ENCODE data around the gene FER1L5. TPM values are rescaled to one million over a fixed set of nuclear protein-coding genes. Genes with fewer than 3 reads are reported as not detected.

FER1L5 gene
- not detected for total RNA-seq

DNA sequence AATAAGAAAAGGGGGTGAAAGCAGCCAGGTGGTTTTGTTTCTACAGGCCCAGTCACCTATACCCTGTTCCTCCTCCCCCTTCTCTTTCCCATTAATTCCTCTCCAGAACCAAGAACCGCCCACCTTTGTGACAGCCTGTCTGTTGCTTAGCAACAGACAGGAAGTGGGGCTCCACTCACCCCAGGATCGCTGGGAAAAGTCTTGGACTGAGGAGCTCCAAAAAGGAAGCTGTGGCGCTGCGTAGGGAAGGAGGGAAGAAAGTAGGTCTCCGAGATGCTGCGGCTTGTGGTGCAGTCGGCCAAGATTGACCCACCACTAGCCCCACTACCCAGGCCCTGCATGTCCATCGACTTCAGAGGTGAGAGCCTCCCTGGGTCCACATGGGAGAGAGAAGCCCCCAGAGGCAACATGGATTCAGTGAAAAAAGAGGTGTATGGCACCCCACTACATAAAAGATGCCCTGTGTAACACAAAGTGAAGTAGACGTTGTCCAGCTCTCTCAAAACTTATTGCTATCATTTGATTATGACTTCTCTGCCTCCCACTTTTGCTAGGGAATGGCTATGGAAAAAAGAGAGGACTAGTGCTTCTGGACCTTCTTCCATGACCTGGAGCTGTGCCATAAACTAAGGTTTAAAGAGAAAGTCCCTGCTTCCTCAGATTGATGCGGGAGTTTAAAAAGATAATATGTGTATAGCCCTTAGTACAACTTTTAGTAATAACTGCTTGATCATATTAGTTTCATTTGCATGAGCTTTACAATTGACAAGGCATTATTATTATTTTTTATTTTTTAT is at the start of gene FER1L5:
FER1L5 (plus strand) TSS at position 201 of the 797 bp plus-strand sequence; CDS start at position 274, 73 bp downstream.
- no peak within 1 kb of the TSS for H3K4me3 Mint-ChIP-seq
- CTCF ChIA-PET: interaction anchor here (0.9 kb wide), 1 partner anchor 114 kb away, joined by 4 read pairs; no protein-coding TSS in a partner anchor
- no peaks in the 10 kb centered on the region for H3K27me3 Mint-ChIP-seq
- no peaks in the 10 kb centered on the region for H3K9me3 Mint-ChIP-seq (ENCODE audit: low read depth)
- ATAC-seq (no peak), DNase-seq (no peak)
- POLR2A ChIA-PET: no interaction called here
- no peaks in the 10 kb centered on the region for H3K4me1 Mint-ChIP-seq
- no peaks in the 10 kb centered on the region for H3K36me3 Mint-ChIP-seq (ENCODE audit: low read depth)
- no peak within 1 kb of the TSS for H3K27ac Mint-ChIP-seq
- intact Hi-C loops (cut with DNase I, micrococcal nuclease): no loop called here

DNA sequence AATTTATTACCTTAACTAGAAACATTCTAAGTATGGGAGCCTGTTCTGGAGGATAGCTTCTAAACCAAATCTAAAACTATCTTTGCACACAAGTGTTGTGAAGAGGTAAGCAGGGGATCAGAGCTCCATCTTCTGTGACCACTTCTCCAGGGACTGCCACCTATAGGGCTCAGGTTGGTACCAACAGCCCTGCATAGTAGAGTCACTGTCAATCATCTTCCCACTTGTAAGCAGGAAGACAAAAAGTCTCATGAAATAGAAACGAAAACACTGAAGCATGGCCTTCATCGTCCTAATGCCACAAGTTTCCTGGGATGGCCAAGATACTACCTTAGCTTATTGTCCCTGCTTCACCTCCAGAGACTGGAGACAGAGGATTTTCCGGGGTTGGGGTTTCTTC is 48.3 kb upstream of the FER1L5 start:
- H3K9me3 Mint-ChIP-seq (ENCODE audit: low read depth): no peaks in the 10 kb centered on the region

DNA sequence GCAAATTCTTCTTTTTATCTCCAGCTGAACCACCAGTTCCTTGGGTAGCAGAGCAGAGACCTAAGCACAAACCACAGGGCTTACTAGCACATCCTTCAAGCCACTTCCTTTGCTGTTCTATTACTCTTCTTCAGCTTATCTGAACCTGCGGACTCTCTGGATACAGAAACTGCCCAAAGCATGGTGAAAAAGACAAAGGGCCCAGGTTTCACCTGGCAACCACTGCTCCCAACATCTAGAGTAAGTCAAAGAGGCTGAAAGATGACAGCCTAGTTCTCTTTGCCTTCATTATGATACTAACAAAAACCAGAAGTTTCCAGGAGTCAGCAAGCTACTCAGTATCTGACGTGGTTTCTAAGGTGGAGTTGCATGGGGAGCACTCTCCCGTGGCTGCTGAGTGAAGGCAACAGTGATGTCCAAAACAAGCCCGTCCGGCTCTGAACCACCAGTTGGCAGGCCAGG is 47.8 kb upstream of the FER1L5 start:
- Mint-ChIP-seq H3K27me3 (no peaks in the 10 kb centered on the region), H3K27ac (peak overlapping the region; percentile 92), H3K4me3 (no peak overlapping the region), H3K4me1 (peaks cover 29% of the 10 kb centered on the region), H3K9me3 (ENCODE audit: low read depth) (no peaks in the 10 kb centered on the region), H3K36me3 (ENCODE audit: low read depth) (peaks cover 55% of the 10 kb centered on the region)
- intact Hi-C loops (cut with DNase I, micrococcal nuclease): no loop called here
- ATAC-seq (peak; percentile 88), DNase-seq (peak; percentile 33)
- ChIA-PET POLR2A (interaction anchor here (0.5 kb wide), 1 partner anchor 12 kb away, joined by 3 read pairs; no protein-coding TSS in a partner anchor), CTCF (interaction anchor here (0.6 to 1.6 kb wide), 6 partner anchors 10 to 167 kb away, joined by 3 to 8 read pairs (median 3); no protein-coding TSS in a partner anchor)

More for the DNA sequence above, 48.3 kb upstream of the FER1L5 start:
- no peak for DNase-seq
- ATAC-seq: peak; percentile 53
- intact Hi-C loops (cut with DNase I, micrococcal nuclease): no loop called here
- peaks cover 57% of the 10 kb centered on the region for H3K36me3 Mint-ChIP-seq (ENCODE audit: low read depth)
- peak overlapping the region; percentile 92 for H3K27ac Mint-ChIP-seq
- H3K4me3 Mint-ChIP-seq: no peak overlapping the region
- peaks cover 29% of the 10 kb centered on the region for H3K4me1 Mint-ChIP-seq
- no peaks in the 10 kb centered on the region for H3K27me3 Mint-ChIP-seq
- CTCF ChIA-PET: interaction anchor here (0.6 to 1.6 kb wide), 7 partner anchors 11 to 167 kb away, joined by 3 to 8 read pairs (median 3); no protein-coding TSS in a partner anchor
- POLR2A ChIA-PET: interaction anchor here (0.5 kb wide), 1 partner anchor 12 kb away, joined by 3 read pairs; no protein-coding TSS in a partner anchor

DNA sequence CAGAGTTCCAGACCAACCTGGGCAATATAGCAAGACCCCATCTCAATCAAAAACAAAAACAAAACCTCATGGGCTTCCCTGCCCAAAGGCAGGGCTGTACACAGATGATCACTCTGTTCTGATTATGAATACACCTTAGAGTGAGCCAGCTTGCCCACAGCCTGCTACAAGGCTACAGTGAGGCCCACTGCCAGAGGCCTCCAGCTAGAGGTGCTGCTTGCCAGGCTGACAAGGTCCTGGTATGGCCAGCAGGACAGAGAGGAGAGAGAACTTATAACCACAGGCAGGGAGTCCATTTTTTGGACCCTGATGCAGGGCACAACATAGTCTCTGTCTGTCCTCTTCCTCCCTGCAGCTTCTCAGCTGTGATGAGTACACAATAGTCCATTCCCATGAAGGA is 46.0 kb upstream of the FER1L5 start:
- intact Hi-C loops (cut with DNase I, micrococcal nuclease): no loop called here
- Mint-ChIP-seq H3K4me1 (peaks cover 36% of the 10 kb centered on the region), H3K27ac (no peak overlapping the region), H3K4me3 (no peak overlapping the region), H3K27me3 (no peaks in the 10 kb centered on the region), H3K36me3 (ENCODE audit: low read depth) (peaks cover 71% of the 10 kb centered on the region), H3K9me3 (ENCODE audit: low read depth) (no peaks in the 10 kb centered on the region)
- no peak for ATAC-seq
- ChIA-PET POLR2A (no interaction called here), CTCF (interaction anchor here (1.7 kb wide), 1 partner anchor 164 kb away, joined by 4 read pairs; the partner anchor contains the start of gene CNNM4)
- no peak for DNase-seq

DNA sequence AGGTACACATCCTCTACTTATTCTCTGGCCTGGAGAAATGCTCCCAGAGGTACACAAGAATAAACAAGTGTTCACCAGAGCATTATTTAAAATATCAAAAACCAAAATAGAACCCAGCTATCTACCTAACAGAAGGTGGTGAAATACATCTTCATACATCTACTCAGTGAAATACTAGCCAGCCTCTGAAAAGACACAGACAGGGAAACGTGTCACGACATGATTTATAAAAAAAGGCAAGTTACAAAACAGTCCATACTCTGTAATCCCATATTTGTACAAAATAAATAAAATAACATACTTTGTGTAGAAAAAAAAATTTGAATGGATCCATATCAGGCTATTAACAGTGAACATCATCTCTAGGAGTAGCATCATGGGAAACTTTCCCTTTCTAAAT is 42.6 kb upstream of the FER1L5 start:
- POLR2A ChIA-PET: no interaction called here
- Mint-ChIP-seq H3K9me3 (ENCODE audit: low read depth) (no peaks in the 10 kb centered on the region), H3K36me3 (ENCODE audit: low read depth) (peaks cover 61% of the 10 kb centered on the region), H3K4me3 (no peak overlapping the region), H3K27me3 (no peaks in the 10 kb centered on the region), H3K27ac (no peak overlapping the region), H3K4me1 (peaks cover 23% of the 10 kb centered on the region)
- intact Hi-C loops (cut with DNase I, micrococcal nuclease): no loop called here
- CTCF ChIA-PET: interaction anchor here (0.7 to 1.5 kb wide), 2 partner anchors 19 to 28 kb away, joined by 3 to 4 read pairs; no protein-coding TSS in a partner anchor
- DNase-seq (no peak), ATAC-seq (no peak)

DNA sequence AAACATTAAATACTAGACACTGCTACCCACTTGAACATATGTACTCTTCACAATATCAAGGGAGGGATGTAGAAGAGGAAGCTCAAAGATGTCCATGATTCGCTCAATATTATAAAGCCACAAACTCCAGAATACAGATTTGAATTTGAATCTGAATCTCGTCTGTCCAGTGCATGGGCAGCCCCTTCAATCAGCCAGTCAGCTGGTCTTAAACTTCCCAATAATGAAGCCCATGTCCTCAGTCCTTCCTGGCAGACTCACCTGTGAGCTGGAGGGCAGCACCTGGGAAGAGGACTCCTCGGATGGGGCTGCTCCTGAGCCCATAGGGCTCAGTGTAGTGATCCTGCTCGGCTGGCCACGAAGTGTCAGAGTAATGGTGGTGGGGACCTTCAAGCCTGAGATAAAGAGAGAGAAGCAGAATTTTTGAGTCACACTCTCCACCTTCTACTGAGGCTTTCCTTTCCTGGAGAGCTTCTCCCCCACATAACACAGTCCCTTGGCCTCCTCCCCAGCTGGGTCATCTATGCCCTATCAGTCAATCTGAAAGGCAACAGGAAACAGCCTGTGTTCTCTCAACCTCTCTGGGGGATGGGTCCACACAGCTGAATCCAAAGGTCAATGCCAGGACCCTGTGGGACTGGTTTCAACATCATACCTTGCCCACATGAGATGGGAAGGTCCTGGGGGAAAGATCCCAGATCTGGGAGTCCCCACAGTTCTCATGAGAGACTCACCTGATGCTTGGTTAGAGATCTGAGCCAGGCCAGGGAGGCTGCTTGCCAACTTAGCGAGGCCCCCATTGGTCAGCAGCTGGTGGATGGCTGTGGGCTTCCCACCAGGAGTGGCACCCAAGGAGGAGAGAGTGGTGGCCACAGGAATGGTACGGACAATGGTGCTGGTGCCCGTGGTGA is 40.9 kb upstream of the FER1L5 start:
- no peak overlapping the region for H3K4me3 Mint-ChIP-seq
- H3K36me3 Mint-ChIP-seq (ENCODE audit: low read depth): peaks cover 64% of the 10 kb centered on the region
- intact Hi-C loops (cut with DNase I, micrococcal nuclease): no loop called here
- POLR2A ChIA-PET: interaction anchor here (0.6 kb wide), 2 partner anchors 47 to 489 kb away, joined by 3 to 5 read pairs; no protein-coding TSS in a partner anchor
- peak; percentile 55 for DNase-seq
- no peaks in the 10 kb centered on the region for H3K9me3 Mint-ChIP-seq (ENCODE audit: low read depth)
- ATAC-seq: peak; percentile 93
- H3K4me1 Mint-ChIP-seq: peaks cover 15% of the 10 kb centered on the region
- H3K27ac Mint-ChIP-seq: peak overlapping the region; percentile 71
- CTCF ChIA-PET: interaction anchor here (0.6 kb wide), 2 partner anchors 47 to 112 kb away, joined by 3 to 4 read pairs; no protein-coding TSS in a partner anchor
- H3K27me3 Mint-ChIP-seq: no peaks in the 10 kb centered on the region

DNA sequence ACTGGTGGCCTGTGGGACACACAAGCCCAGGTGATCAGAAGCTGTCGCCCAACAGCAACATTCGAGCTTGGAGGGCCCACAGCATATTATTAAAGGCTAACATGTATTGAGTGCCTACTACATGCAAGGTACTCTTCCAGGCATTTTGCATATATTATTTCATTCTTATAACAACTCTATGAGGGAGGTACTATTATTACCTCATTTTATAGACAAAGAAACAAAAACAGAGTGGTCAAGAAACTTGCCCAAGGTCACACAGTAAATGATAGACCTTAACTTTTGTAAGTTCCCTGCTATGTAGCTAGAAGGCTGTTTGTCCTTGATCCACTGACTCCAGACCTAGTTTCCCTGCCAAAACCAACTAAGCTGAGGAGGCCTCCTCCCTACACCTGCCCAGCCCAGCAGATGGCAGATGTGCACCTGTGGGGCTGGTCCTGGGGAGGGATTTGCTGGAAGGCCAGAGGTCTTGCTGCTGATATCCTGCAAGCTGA is 40.2 kb upstream of the FER1L5 start:
- H3K27me3 Mint-ChIP-seq: no peaks in the 10 kb centered on the region
- H3K36me3 Mint-ChIP-seq (ENCODE audit: low read depth): peaks cover 64% of the 10 kb centered on the region
- intact Hi-C loops (cut with DNase I, micrococcal nuclease): no loop called here
- H3K9me3 Mint-ChIP-seq (ENCODE audit: low read depth): no peaks in the 10 kb centered on the region
- ATAC-seq: no peak
- POLR2A ChIA-PET: interaction anchor here (0.6 kb wide), 1 partner anchor 48 kb away, joined by 5 read pairs; no protein-coding TSS in a partner anchor
- no peak overlapping the region for H3K4me3 Mint-ChIP-seq
- H3K27ac Mint-ChIP-seq: peak overlapping the region; percentile 71
- CTCF ChIA-PET: interaction anchor here (0.5 to 0.6 kb wide), 2 partner anchors 111 to 167 kb away, joined by 3 read pairs; no protein-coding TSS in a partner anchor
- DNase-seq: no peak
- H3K4me1 Mint-ChIP-seq: peaks cover 15% of the 10 kb centered on the region

DNA sequence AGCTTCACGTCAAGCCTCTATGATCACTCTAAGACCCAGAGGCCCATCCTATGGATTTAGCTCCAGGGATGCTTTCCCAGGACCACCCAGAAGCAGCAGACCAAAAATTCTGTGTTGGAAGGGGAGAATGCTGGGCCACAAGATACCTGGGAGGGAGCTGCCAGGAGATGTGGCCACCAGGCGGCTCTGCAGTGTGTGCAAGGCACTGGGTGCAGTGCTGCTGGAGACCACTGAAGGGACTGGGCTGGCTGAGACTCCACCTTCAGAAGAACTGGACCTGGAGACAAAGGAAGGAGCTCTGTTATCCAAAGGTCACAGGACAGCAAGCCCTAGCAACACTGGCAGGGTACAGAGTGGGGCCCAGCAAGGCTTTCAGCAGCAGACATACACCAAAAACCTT is 38.5 kb upstream of the FER1L5 start:
- Mint-ChIP-seq H3K27ac (no peak overlapping the region), H3K36me3 (ENCODE audit: low read depth) (peaks cover 67% of the 10 kb centered on the region), H3K4me3 (no peak overlapping the region), H3K4me1 (peaks cover 15% of the 10 kb centered on the region), H3K27me3 (no peaks in the 10 kb centered on the region), H3K9me3 (ENCODE audit: low read depth) (no peaks in the 10 kb centered on the region)
- CTCF ChIA-PET: interaction anchor here (0.6 to 2.5 kb wide), 5 partner anchors 9 to 292 kb away, joined by 3 to 8 read pairs (median 3); no protein-coding TSS in a partner anchor
- POLR2A ChIA-PET: no interaction called here
- no peak for DNase-seq
- ATAC-seq: no peak
- intact Hi-C loops (cut with DNase I, micrococcal nuclease): no loop called here

DNA sequence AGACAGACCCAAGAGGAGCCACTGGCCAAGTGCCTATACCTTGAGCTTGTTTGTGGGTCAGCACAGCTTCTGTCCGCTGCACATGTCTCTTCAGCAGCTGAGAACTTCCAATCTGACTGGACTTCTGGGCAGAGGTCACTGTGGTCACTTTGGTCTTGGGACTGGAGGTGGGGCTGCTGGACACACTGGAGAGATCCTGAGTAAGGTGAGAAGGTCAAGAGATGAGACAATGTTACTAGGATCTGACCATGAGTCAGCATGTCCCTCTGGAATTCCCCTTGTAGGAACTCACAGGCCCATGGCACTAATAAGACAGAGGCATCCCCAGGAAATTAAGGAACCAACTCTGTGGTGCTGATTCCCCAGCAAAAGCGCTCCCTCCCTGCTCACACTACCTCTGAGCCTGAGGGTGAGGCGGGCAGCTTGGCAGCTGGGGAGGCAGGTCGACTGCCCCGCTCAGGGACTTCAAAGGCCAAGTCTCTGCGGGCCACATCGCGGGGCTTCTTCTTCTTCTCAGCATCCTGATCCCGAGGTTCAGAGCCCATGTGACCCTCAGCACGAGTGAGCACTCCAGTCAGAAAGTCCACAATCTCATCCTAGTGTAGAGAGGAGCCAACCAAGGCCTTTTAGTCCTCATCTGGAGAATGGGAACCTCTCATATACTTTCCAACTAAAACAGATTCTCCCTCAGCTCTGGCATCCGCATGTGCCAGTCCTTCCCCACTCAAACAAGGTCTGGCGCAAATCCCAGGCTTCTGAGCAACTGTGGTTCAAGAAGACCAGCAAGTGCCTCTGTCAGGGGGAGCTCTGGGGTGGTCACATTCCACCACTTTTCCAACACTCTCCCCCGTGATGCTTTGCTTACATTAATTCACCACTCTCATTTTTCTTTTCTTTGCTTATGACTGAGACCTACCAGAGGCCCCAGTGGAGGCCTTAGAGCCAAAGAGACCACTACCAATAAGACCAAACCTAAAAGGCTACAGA is 33.8 kb upstream of the FER1L5 start:
- Mint-ChIP-seq H3K27me3 (no peaks in the 10 kb centered on the region), H3K27ac (no peak overlapping the region), H3K4me3 (no peak overlapping the region), H3K9me3 (ENCODE audit: low read depth) (no peaks in the 10 kb centered on the region), H3K36me3 (ENCODE audit: low read depth) (peaks cover 71% of the 10 kb centered on the region), H3K4me1 (no peaks in the 10 kb centered on the region)
- ATAC-seq (no peak), DNase-seq (no peak)
- POLR2A ChIA-PET: no interaction called here
- intact Hi-C loops (cut with DNase I, micrococcal nuclease): no loop called here
- CTCF ChIA-PET: interaction anchor here (0.9 kb wide), 1 partner anchor 21 kb away, joined by 4 read pairs; no protein-coding TSS in a partner anchor

DNA sequence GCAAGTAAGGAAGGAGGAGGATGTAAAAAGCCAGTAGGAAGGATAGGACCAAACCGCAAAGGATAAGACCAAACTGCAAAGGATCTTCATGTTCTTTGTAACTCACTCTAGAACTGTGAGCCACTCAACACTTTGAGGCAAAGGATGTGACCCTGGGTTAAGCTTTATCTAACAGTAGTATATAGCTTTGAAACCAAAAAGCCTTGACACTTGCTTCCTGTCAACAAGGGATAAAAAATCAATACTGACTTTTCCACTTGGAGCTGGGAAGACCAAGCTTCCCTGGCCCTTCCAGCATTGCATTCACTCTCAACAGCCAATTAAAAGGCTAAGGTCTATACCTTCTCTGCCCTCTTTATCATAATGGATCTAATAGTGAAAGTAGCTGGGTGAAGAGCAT is 26.4 kb upstream of the FER1L5 start:
- H3K27me3 Mint-ChIP-seq: no peaks in the 10 kb centered on the region
- H3K4me3 Mint-ChIP-seq: no peak overlapping the region
- H3K9me3 Mint-ChIP-seq (ENCODE audit: low read depth): no peaks in the 10 kb centered on the region
- H3K4me1 Mint-ChIP-seq: peaks cover 19% of the 10 kb centered on the region
- CTCF ChIA-PET: interaction anchor here (1.7 kb wide), 1 partner anchor 145 kb away, joined by 4 read pairs; the partner anchor contains the start of gene CNNM4
- ATAC-seq (no peak), DNase-seq (no peak)
- H3K36me3 Mint-ChIP-seq (ENCODE audit: low read depth): peaks cover 60% of the 10 kb centered on the region
- H3K27ac Mint-ChIP-seq: peak overlapping the region; percentile 1
- POLR2A ChIA-PET: no interaction called here
- intact Hi-C loops (cut with DNase I, micrococcal nuclease): no loop called here

Measured in activated CD4-positive, alpha-beta T cell treated with anti-CD3 and anti-CD28 coated beads for 36 hours (primary cell).